Stimulated activated CD8-positive, alpha-beta memory T cell treated with anti-CD3 and anti-CD28 coated beads, Interleukin-12 subunit alpha, Interleukin-12 subunit beta, amount 100 ng/mL, for 24 hours (primary cell): Measurements from ENCODE around the gene GALNT14.

Experiments used
- DNase-seq: peaks from one replicate; pipeline ENCODE4 v3.0.0-alpha.2; 2020; ENCODE audit errors: extremely low read depth

Gene GALNT14

GRCh38 chr2:30975156-30975555, 163.1 kb downstream of the GALNT14 start:
- DNase-seq = no peak

- DNase-seq = no peak
These were observed 163.7 kb downstream of the GALNT14 start for GRCh38 chr2:30974554-30974953.

GRCh38 chr2:30974092-30974491, 164.1 kb downstream of the GALNT14 start:
- DNase-seq = no peak

GRCh38 chr2:30971231-30972025, 166.8 kb downstream of the GALNT14 start:
- no peak for DNase-seq

GRCh38 chr2:30968660-30969397, 169.4 kb downstream of the GALNT14 start:
- DNase-seq = no peak

GRCh38 chr2:30966786-30967185, 171.5 kb downstream of the GALNT14 start:
- DNase-seq = no peak

- DNase-seq = no peak
These were observed 173.2 kb downstream of the GALNT14 start for GRCh38 chr2:30965022-30965531.

GRCh38 chr2:30964334-30965005, 173.8 kb downstream of the GALNT14 start:
- DNase-seq = no peak

- DNase-seq = no peak
These were observed 175.1 kb downstream of the GALNT14 start for GRCh38 chr2:30963184-30963583.

- no peak for DNase-seq
These were observed 178.0 kb downstream of the GALNT14 start for GRCh38 chr2:30960213-30960612.

GRCh38 chr2:30959653-30960052, 178.6 kb downstream of the GALNT14 start:
- DNase-seq = no peak

- DNase-seq = no peak
These were observed 179.3 kb downstream of the GALNT14 start for GRCh38 chr2:30958918-30959265.

GRCh38 chr2:30958193-30958917, 179.9 kb downstream of the GALNT14 start:
- no peak for DNase-seq

- no peak for DNase-seq
These were observed 180.6 kb downstream of the GALNT14 start for GRCh38 chr2:30957591-30957990.

GRCh38 chr2:30956995-30957394, 181.2 kb downstream of the GALNT14 start:
- no peak for DNase-seq

GRCh38 chr2:30955516-30956132, 182.6 kb downstream of the GALNT14 start:
- no peak for DNase-seq

GRCh38 chr2:30950339-30950738, 187.9 kb downstream of the GALNT14 start:
- no peak for DNase-seq

- DNase-seq = no peak
These were observed 188.8 kb downstream of the GALNT14 start for GRCh38 chr2:30949435-30949834.

GRCh38 chr2:30948857-30949256, 189.4 kb downstream of the GALNT14 start:
- DNase-seq = no peak

- no peak for DNase-seq
These were observed 190.1 kb downstream of the GALNT14 start for GRCh38 chr2:30948130-30948529.

GRCh38 chr2:30947686-30948085, 190.6 kb downstream of the GALNT14 start:
- no peak for DNase-seq
